ENCODE results near the gene PAX8. TPM values are rescaled to one million over a fixed set of nuclear protein-coding genes. Genes with fewer than 3 reads are reported as not detected.
A peak's percentile ranks its signal among the peaks of the same experiment; 100 is the strongest.

Gene PAX8
- polyA plus RNA-seq, 1 experiment = 1.6 TPM

DNA sequence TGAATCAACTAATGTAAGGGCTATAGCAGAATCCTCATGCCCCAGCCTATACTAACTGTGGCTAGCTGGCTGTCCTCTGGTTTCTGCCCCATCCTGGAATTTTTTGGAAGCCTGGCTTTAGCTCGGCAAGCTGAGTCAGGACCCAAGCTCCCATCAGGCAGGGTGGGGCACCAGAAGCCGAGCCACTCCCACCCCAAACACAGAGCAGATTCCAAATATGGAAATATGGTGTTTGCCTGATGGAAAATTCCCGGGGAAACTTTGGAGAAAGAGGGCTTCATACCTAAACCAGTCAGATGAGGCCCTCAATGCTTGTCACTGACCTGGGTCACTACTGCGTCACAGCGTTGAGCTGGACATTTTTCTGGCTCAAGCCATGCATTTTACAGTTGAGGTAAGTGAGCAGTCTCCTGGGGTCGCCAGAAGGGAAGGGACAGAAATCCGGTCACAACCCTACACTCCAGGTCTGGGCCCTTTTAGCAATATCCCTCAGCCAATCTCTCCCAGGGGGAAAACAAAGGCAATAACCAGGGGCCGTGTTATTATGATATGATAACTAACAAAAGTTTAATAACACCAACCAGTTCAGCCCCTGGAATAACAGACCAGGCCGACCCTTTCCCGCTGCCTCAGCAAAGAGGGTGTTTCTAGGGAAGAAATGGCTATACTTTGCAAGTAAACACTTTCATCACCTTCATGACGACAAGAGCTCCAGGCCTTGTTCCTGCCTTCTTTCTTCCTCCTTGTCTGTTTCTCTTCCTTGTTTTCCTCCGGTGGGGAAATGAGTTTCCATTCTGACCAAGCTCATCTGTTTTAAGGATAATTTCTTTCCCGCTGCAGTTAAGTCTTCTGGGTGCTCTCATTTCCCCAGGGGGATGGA, 67.3 kb downstream of the PAX8 start:
- DNase-seq (ENCODE audit: low read depth) = peak; percentile 34
- Histone ChIP-seq H3K27me3 (ENCODE audit: control insufficient read depth, insufficient read depth, low read length) (no peaks in the 10 kb centered on the region), H3K36me3 (ENCODE audit: control insufficient read depth, insufficient read depth, low read length) (no peaks in the 10 kb centered on the region), H3K4me3 (ENCODE audit: low read depth, low read length) (no peak overlapping the region)
- CTCF ChIA-PET = interaction anchor here (0.6 to 2.5 kb wide), 9 partner anchors 12 to 179 kb away, joined by 3 to 15 read pairs (median 4); no protein-coding TSS in a partner anchor
- POLR2A ChIA-PET = interaction anchor here (0.9 kb wide), 1 partner anchor 29 kb away, joined by 5 read pairs; no protein-coding TSS in a partner anchor
- TF ChIP-seq, protein P1, sequence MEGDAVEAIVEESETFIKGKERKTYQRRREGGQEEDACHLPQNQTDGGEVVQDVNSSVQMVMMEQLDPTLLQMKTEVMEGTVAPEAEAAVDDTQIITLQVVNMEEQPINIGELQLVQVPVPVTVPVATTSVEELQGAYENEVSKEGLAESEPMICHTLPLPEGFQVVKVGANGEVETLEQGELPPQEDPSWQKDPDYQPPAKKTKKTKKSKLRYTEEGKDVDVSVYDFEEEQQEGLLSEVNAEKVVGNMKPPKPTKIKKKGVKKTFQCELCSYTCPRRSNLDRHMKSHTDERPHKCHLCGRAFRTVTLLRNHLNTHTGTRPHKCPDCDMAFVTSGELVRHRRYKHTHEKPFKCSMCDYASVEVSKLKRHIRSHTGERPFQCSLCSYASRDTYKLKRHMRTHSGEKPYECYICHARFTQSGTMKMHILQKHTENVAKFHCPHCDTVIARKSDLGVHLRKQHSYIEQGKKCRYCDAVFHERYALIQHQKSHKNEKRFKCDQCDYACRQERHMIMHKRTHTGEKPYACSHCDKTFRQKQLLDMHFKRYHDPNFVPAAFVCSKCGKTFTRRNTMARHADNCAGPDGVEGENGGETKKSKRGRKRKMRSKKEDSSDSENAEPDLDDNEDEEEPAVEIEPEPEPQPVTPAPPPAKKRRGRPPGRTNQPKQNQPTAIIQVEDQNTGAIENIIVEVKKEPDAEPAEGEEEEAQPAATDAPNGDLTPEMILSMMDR (IDR thresholded peaks at IDR 0.05; ENCODE audit: insufficient read depth, low read depth, low read length) = no peak

DNA sequence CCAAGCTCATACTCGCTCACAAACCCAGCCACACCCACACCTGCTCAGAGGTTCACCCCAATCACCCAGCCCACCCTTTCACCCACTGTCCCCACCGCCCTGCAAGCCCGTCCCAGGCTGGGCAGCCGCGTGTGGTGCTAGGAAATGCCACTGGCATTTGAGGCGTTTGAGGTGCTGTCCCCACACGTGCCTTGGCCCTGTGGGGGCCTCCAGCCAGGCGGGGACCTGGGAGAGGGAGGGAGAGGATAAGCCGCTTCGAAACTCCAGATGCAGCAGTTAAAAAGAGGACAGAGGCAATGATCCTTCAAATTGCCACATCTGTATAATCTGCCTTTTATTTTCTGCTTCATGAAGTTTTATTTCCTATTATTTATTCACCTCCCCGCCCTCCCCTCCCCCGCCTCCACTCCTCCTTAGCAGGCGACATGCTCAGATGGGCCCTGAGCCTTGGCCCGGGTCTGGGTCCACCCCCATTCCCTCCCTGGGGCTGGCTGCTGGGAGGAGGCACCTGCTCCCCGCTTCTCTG, 69.0 kb downstream of the PAX8 start:
- POLR2A ChIA-PET = no interaction called here
- CTCF ChIA-PET = interaction anchor here (1.9 to 2.3 kb wide), 2 partner anchors 11 to 72 kb away, joined by 7 to 11 read pairs; no protein-coding TSS in a partner anchor

DNA sequence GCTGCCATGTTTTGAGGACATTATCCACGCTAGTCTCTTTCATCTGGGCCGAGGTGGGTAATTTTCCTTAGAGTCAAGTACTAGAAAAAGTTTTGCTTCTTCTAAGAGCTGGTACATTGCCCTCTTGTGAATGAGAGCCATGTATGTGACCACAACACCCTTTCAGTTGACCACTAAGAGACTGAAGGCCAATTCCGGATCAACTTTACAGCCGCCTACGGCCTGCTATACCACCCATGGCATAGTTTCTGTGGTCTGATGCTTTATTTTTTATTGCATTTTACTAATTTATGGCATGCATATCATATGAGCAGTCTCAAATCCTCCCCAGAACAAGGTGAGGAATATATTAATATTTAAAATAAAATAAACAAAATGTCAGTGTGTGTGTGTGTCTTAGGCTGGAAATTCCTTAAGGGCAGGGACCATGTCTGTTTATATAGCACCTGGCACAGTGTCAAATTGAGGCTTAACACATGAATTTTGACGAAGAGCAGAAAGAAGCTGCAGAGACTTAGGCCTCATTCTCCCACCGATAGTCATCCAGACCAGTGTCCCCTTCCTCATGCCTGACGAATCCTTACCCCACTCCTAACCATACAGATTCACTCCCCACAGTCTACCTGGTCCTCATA, 69.6 kb downstream of the PAX8 start:
- POLR2A ChIA-PET = no interaction called here
- DNase-seq (ENCODE audit: low read depth) = peak; percentile 26
- CTCF ChIA-PET = interaction anchor here (1.0 to 2.3 kb wide), 2 partner anchors 10 to 181 kb away, joined by 3 to 11 read pairs; no protein-coding TSS in a partner anchor

More for the DNA sequence above, 69.0 kb downstream of the PAX8 start:
- TF ChIP-seq, protein P1 (IDR thresholded peaks at IDR 0.05; ENCODE audit: insufficient read depth, low read depth, low read length) = no peak
- Histone ChIP-seq H3K27me3 (ENCODE audit: control insufficient read depth, insufficient read depth, low read length) (no peaks in the 10 kb centered on the region), H3K4me3 (ENCODE audit: low read depth, low read length) (no peak overlapping the region), H3K36me3 (ENCODE audit: control insufficient read depth, insufficient read depth, low read length) (no peaks in the 10 kb centered on the region)
- no peak for DNase-seq (ENCODE audit: low read depth)

DNA sequence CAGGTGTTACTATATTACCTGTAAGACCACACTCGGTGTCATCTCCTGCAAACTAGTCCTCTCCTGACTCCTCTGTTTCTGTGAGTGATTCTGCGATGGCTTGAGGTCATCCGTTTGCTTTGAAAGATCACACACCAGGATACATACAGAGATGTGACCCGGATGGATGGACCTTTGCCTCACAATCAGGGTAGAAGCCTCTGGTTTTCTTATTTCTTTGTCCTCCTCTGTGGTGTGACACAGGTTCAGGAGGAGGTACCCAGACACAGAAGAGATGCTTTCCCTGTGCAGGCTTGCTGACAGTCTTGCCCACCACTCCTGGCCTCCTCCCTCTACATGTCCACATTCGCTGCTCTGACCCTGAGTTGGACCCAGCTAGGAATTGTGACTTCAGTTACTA, 70.3 kb downstream of the PAX8 start:
- POLR2A ChIA-PET = no interaction called here
- CTCF ChIA-PET = interaction anchor here (1.0 to 2.3 kb wide), 2 partner anchors 9 to 182 kb away, joined by 3 to 11 read pairs; no protein-coding TSS in a partner anchor
- no peak for DNase-seq (ENCODE audit: low read depth)

More for the DNA sequence above, 69.6 kb downstream of the PAX8 start:
- TF ChIP-seq, protein P1 (IDR thresholded peaks at IDR 0.05; ENCODE audit: insufficient read depth, low read depth, low read length) = no peak
- Histone ChIP-seq H3K27me3 (ENCODE audit: control insufficient read depth, insufficient read depth, low read length) (no peaks in the 10 kb centered on the region), H3K4me3 (ENCODE audit: low read depth, low read length) (no peak overlapping the region), H3K36me3 (ENCODE audit: control insufficient read depth, insufficient read depth, low read length) (no peaks in the 10 kb centered on the region)

More for the DNA sequence above, 70.3 kb downstream of the PAX8 start:
- TF ChIP-seq, protein P1 (IDR thresholded peaks at IDR 0.05; ENCODE audit: insufficient read depth, low read depth, low read length) = no peak
- Histone ChIP-seq H3K36me3 (ENCODE audit: control insufficient read depth, insufficient read depth, low read length) (no peaks in the 10 kb centered on the region), H3K27me3 (ENCODE audit: control insufficient read depth, insufficient read depth, low read length) (no peaks in the 10 kb centered on the region), H3K4me3 (ENCODE audit: low read depth, low read length) (no peak overlapping the region)
